ENCODE results near the gene CNTNAP2.

DNA sequence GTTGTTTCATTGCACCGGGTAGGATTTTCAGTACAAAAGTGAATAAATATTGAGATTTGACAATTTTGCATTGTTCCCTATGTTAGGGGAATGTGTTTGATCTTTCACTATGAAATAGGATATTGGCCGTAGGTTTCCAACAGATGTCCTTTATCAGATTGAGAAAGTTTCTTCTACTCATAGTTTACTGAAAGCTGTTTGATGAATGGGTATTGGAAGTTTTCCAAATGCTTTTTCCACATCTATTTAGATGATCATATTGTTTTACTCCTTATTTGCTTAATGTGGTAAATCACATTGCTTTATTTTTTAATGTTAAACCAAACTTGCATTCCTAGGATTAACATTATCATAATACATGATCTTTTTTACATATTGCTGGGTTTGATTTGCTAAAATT is 2296.1 kb downstream of the CNTNAP2 start:
- no peak for TF ChIP-seq FOXA1 (IDR thresholded peaks at IDR 0.05)
- no peak for TF ChIP-seq FOXK2 (IDR thresholded peaks at IDR 0.05)
- no peak for TF ChIP-seq L3MBTL2 (conservative IDR thresholded peaks at IDR 0.05)
- TF ChIP-seq NFRKB (IDR thresholded peaks at IDR 0.05): no peak
- no peak for TF ChIP-seq SP1 (IDR thresholded peaks at IDR 0.05)
- no peak for TF ChIP-seq CTBP1 (IDR thresholded peaks at IDR 0.05; ENCODE audit: borderline replicate concordance)
- no peak for TF ChIP-seq FOXM1 (IDR thresholded peaks at IDR 0.05; ENCODE audit: borderline replicate concordance)
- TF ChIP-seq ARNT (IDR thresholded peaks at IDR 0.05): no peak
- no peak for TF ChIP-seq BHLHE40 (IDR thresholded peaks at IDR 0.05; ENCODE audit: borderline replicate concordance)
- TF ChIP-seq ZNF384 (IDR thresholded peaks at IDR 0.05): no peak
- TF ChIP-seq SUZ12 (IDR thresholded peaks at IDR 0.05): no peak
- TF ChIP-seq TARDBP (IDR thresholded peaks at IDR 0.05): no peak
- TF ChIP-seq LEF1 (IDR thresholded peaks at IDR 0.05; ENCODE audit: borderline replicate concordance): no peak
- no peak for TF ChIP-seq ELF4 (IDR thresholded peaks at IDR 0.05)
